BLaER1 (cell line): Measurements from ENCODE around the gene RPS6KA5.
"Not testable (repeated sequence)": the region's sequence is repeated elsewhere in the genome, so short reads cannot be mapped to it uniquely, and the experiment has no call there.

Source experiments
- H3K27ac ChIP-seq: shearing (Covaris generic); formaldehyde crosslinking; 2 replicates; pipeline ENCODE4 v1.8.1; 2022
- H3K27me3 ChIP-seq: shearing (Covaris generic); formaldehyde crosslinking; 2 replicates; pipeline ENCODE4 v1.8.1; 2022
- H3K36me3 ChIP-seq: shearing (Covaris generic); formaldehyde crosslinking; 2 replicates; pipeline ENCODE4 v1.8.1; 2022
- H3K4me1 ChIP-seq: shearing (Covaris generic); formaldehyde crosslinking; 2 replicates; pipeline ENCODE4 v1.8.1; 2022
- H3K4me2 ChIP-seq: shearing (Covaris generic); formaldehyde crosslinking; 2 replicates; pipeline ENCODE4 v1.8.1; 2022
- H3K4me3 ChIP-seq: shearing (Covaris generic); formaldehyde crosslinking; 2 replicates; pipeline ENCODE4 v1.8.1; 2022
- H3K9ac ChIP-seq: shearing (Covaris generic); formaldehyde crosslinking; 2 replicates; pipeline ENCODE4 v1.8.1; 2022
- H3K9me3 ChIP-seq: shearing (Covaris generic); formaldehyde crosslinking; 2 replicates; pipeline ENCODE4 v1.8.1; 2022
- H4K20me1 ChIP-seq: shearing (Covaris generic); formaldehyde crosslinking; 2 replicates; pipeline ENCODE4 v1.8.1; 2022
- Cebpa-rat ChIP-seq: shearing (Covaris generic); IDR thresholded peaks from 2 replicates; pipeline ENCODE4 v1.8.1; 2022

The RPS6KA5 gene

GRCh38 chr14:91090743-91091142 lies 30.3 kb upstream of the RPS6KA5 start:
- Histone ChIP-seq H3K36me3 (no peaks in the 10 kb centered on the region), H3K4me3 (no peak overlapping the region), H3K4me2 (no peak overlapping the region), H3K27me3 (no peaks in the 10 kb centered on the region), H3K9ac (no peak overlapping the region), H4K20me1 (no peaks in the 10 kb centered on the region), H3K4me1 (no peaks in the 10 kb centered on the region), H3K27ac (no peak overlapping the region), H3K9me3 (no peaks in the 10 kb centered on the region)
- no peak for TF ChIP-seq Cebpa-rat

DNA sequence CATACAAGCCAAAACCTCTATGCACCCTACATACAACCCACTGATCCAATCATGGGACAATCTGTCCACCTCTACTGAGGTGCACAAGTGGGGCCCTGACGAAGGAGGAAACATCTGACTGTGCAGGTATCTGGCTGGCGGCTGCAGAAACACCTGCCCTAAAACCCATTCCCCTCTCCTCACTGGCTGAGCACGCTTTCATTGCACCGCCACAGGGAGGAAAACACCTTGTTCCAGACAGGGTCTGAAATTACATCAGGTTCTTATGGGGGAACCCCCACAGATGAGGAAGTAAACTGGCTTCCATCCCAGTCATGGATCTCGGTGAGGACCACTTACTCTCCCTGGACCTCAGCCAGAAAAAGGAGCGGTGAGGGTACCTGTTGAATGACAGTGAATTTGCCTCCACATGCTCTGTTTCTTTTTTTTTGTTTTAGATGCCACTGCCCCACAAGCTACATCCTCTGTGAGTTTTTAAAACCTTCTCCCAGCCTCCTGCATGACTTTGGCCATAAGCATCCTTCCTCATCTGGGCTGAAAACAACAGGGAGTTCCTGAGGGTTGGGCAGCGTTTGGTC lies 29.6 kb upstream of the RPS6KA5 start:
- Histone ChIP-seq H3K36me3 (no peaks in the 10 kb centered on the region), H3K27ac (no peak overlapping the region), H3K9me3 (no peaks in the 10 kb centered on the region), H3K4me1 (no peaks in the 10 kb centered on the region), H3K4me2 (no peak overlapping the region), H3K27me3 (no peaks in the 10 kb centered on the region), H3K4me3 (no peak overlapping the region), H3K9ac (no peak overlapping the region), H4K20me1 (no peaks in the 10 kb centered on the region)
- TF ChIP-seq Cebpa-rat = no peak

- Histone ChIP-seq H3K9me3 (no peaks in the 10 kb centered on the region), H3K27me3 (no peaks in the 10 kb centered on the region), H3K9ac (no peak overlapping the region), H3K4me2 (no peak overlapping the region), H4K20me1 (no peaks in the 10 kb centered on the region), H3K4me3 (no peak overlapping the region), H3K4me1 (no peaks in the 10 kb centered on the region), H3K36me3 (no peaks in the 10 kb centered on the region), H3K27ac (no peak overlapping the region)
- no peak for TF ChIP-seq Cebpa-rat
Measured at GRCh38 chr14:91088585-91089235, 28.3 kb upstream of the RPS6KA5 start.

GRCh38 chr14:91087470-91087869 lies 27.0 kb upstream of the RPS6KA5 start:
- not testable (repeated sequence) for H3K27ac ChIP-seq, H4K20me1 ChIP-seq, H3K9me3 ChIP-seq, H3K4me2 ChIP-seq, H3K9ac ChIP-seq, H3K4me3 ChIP-seq, H3K4me1 ChIP-seq, H3K36me3 ChIP-seq, H3K27me3 ChIP-seq

GRCh38 chr14:91084516-91084915 lies 24.1 kb upstream of the RPS6KA5 start:
- no peak for TF ChIP-seq Cebpa-rat
- Histone ChIP-seq H3K27me3 (no peaks in the 10 kb centered on the region), H3K9ac (no peak overlapping the region), H3K9me3 (no peaks in the 10 kb centered on the region), H3K36me3 (no peaks in the 10 kb centered on the region), H3K4me1 (no peaks in the 10 kb centered on the region), H3K4me3 (no peak overlapping the region), H3K4me2 (no peak overlapping the region), H3K27ac (no peak overlapping the region), H4K20me1 (no peaks in the 10 kb centered on the region)

DNA sequence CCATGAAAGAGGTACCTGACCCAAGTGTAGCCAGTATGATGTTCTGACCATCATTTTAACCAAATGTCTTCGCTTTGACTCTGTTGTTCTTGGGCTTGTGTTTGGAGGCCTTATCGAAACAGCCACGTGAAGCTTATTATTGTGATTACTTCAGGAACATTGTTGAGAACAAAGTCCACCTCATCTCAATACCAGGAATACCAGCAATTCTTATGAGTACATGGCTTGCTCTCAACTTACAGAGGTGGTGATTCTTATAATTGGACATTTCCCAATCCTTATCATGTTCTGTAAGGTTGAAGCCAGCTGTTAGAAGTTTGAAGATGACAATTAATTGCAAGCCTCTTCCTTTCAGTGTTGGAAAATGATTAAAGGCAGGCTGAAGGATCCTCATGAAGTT lies 21.8 kb upstream of the RPS6KA5 start:
- H3K4me2 ChIP-seq = no peak overlapping the region
- H3K9me3 ChIP-seq = no peaks in the 10 kb centered on the region
- H3K4me1 ChIP-seq = peaks cover 18% of the 10 kb centered on the region
- no peak overlapping the region for H3K27ac ChIP-seq
- no peaks in the 10 kb centered on the region for H4K20me1 ChIP-seq
- no peaks in the 10 kb centered on the region for H3K36me3 ChIP-seq
- TF ChIP-seq Cebpa-rat = no peak
- no peak overlapping the region for H3K4me3 ChIP-seq
- H3K27me3 ChIP-seq = no peaks in the 10 kb centered on the region
- H3K9ac ChIP-seq = no peak overlapping the region

GRCh38 chr14:91080071-91080470 lies 19.6 kb upstream of the RPS6KA5 start:
- no peaks in the 10 kb centered on the region for H4K20me1 ChIP-seq
- no peak overlapping the region for H3K9ac ChIP-seq
- no peak overlapping the region for H3K4me3 ChIP-seq
- no peak for TF ChIP-seq Cebpa-rat
- no peak overlapping the region for H3K4me2 ChIP-seq
- no peak overlapping the region for H3K27ac ChIP-seq
- no peaks in the 10 kb centered on the region for H3K36me3 ChIP-seq
- 0 out of 2 replicates have a peak, but pooled peaks cover 7% of the 10 kb centered on the region for H3K27me3 ChIP-seq
- no peaks in the 10 kb centered on the region for H3K9me3 ChIP-seq
- H3K4me1 ChIP-seq = peaks cover 22% of the 10 kb centered on the region

DNA sequence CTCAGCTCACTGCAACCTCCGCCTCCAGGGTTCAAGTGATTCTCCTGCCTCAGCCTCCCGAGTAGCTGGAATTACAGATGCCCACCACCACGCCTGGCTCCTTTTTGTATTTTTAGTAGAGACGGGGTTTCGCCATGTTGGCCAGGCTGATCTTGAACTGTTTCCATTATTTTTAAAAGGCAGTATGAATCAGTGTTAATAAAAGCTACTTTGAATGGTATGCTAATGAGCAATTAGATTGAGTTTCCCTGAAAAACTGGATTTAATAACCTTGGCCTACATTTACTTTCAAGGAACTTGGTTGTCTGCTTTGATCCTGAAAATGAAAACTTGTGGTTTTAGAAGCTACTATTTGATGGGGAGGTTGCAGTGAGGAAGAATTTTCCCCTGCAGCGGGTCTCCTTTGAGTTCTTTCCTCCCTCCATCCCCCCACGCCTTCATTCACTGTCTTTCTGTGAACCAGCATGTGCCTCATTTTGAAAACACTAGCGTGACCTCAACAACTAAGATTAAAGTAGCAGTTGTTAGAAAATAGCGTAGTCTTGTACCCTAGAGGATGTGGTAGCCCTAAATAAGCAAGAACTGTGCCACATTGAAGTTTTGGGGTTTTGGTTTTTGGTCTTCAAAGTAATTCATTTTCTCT lies 17.8 kb upstream of the RPS6KA5 start:
- no peak overlapping the region for H3K27ac ChIP-seq
- peak overlapping the region; percentile 61 for H3K4me2 ChIP-seq
- no peak for TF ChIP-seq Cebpa-rat

GRCh38 chr14:91075553-91075952 lies 15.1 kb upstream of the RPS6KA5 start:
- H3K36me3 ChIP-seq = no peaks in the 10 kb centered on the region
- H3K4me2 ChIP-seq = no peak overlapping the region
- 0 out of 2 replicates have a peak, but pooled peaks cover 7% of the 10 kb centered on the region for H3K27me3 ChIP-seq
- no peak overlapping the region for H3K9ac ChIP-seq
- no peak overlapping the region for H3K4me3 ChIP-seq
- no peaks in the 10 kb centered on the region for H4K20me1 ChIP-seq
- TF ChIP-seq Cebpa-rat = no peak
- H3K27ac ChIP-seq = no peak overlapping the region
- no peaks in the 10 kb centered on the region for H3K9me3 ChIP-seq
- peaks cover 22% of the 10 kb centered on the region for H3K4me1 ChIP-seq

More for the DNA sequence above, 17.8 kb upstream of the RPS6KA5 start:
- H3K4me1 ChIP-seq = peaks cover 22% of the 10 kb centered on the region
- no peaks in the 10 kb centered on the region for H3K9me3 ChIP-seq
- H3K27me3 ChIP-seq = 0 out of 2 replicates have a peak, but pooled peaks cover 7% of the 10 kb centered on the region
- H3K36me3 ChIP-seq = no peaks in the 10 kb centered on the region
- H3K4me3 ChIP-seq = no peak overlapping the region
- H3K9ac ChIP-seq = no peak overlapping the region
- H4K20me1 ChIP-seq = no peaks in the 10 kb centered on the region

DNA sequence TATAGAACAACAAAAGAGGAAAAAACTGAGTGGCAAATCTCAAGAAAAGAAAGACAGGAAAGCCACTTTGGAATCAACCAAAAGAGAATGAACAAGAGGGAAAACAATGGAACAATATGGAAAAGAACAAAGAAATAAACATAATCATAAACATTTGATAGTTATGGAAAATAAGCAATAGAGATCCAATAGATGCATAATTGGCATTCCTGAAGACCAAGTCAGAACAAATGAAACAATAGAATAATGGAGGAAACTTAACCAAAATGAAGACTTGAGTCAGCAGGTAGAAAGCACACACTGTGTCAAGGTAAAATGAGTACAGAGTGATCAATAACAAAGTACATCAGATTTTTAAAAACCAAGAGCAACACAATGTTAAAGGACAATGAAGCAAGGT lies 10.1 kb upstream of the RPS6KA5 start:
- no peaks in the 10 kb centered on the region for H3K27me3 ChIP-seq
- no peak overlapping the region for H3K27ac ChIP-seq
- H3K9ac ChIP-seq = no peak overlapping the region
- no peak overlapping the region for H3K4me3 ChIP-seq
- H3K4me1 ChIP-seq = peaks cover 13% of the 10 kb centered on the region
- H3K9me3 ChIP-seq = no peaks in the 10 kb centered on the region
- H4K20me1 ChIP-seq = no peaks in the 10 kb centered on the region
- no peaks in the 10 kb centered on the region for H3K36me3 ChIP-seq
- no peak overlapping the region for H3K4me2 ChIP-seq
- no peak for TF ChIP-seq Cebpa-rat
